T1000 (cell line): ENCODE results near the gene DAPP1.
A peak's percentile ranks its signal among the peaks of the same experiment; 100 is the strongest.

Experiments
- DNase-seq: peaks from one replicate; lab custom pipeline; 2025; ENCODE audit warnings: mixed read lengths; lab: John Stamatoyannopoulos, UW

The DAPP1 gene

GRCh38 chr4:99855678-99856077 lies 39.1 kb downstream of the DAPP1 start:
- no peak for DNase-seq

- DNase-seq: no peak
Measured at GRCh38 chr4:99856166-99856565, 39.5 kb downstream of the DAPP1 start.

- DNase-seq: no peak
Measured at GRCh38 chr4:99857307-99857706, 40.7 kb downstream of the DAPP1 start.

- DNase-seq: no peak
Measured at GRCh38 chr4:99859618-99860017, 43.0 kb downstream of the DAPP1 start.

- no peak for DNase-seq
Measured at GRCh38 chr4:99860521-99860920, 43.9 kb downstream of the DAPP1 start.

GRCh38 chr4:99861120-99861905 lies 44.7 kb downstream of the DAPP1 start:
- no peak for DNase-seq

GRCh38 chr4:99863804-99864203 lies 47.2 kb downstream of the DAPP1 start:
- no peak for DNase-seq

GRCh38 chr4:99868126-99868596 lies 51.5 kb downstream of the DAPP1 start:
- no peak for DNase-seq

- DNase-seq: no peak
Measured at GRCh38 chr4:99872570-99872969, 55.9 kb downstream of the DAPP1 start.

GRCh38 chr4:99875071-99875470 lies 58.4 kb downstream of the DAPP1 start:
- no peak for DNase-seq

GRCh38 chr4:99876946-99877345 lies 60.3 kb downstream of the DAPP1 start:
- DNase-seq: no peak

GRCh38 chr4:99878604-99879003 lies 62.0 kb downstream of the DAPP1 start:
- DNase-seq: no peak

- DNase-seq: no peak
Measured at GRCh38 chr4:99879458-99879857, 62.8 kb downstream of the DAPP1 start.

GRCh38 chr4:99885063-99885664 lies 68.5 kb downstream of the DAPP1 start:
- DNase-seq: no peak

GRCh38 chr4:99885687-99886086 lies 69.1 kb downstream of the DAPP1 start:
- DNase-seq: no peak

GRCh38 chr4:99886146-99886545 lies 69.5 kb downstream of the DAPP1 start:
- DNase-seq: no peak

- DNase-seq: no peak
Measured at GRCh38 chr4:99887837-99888236, 71.2 kb downstream of the DAPP1 start.

- no peak for DNase-seq
Measured at GRCh38 chr4:99891351-99891750, 74.7 kb downstream of the DAPP1 start.

- DNase-seq: no peak
Measured at GRCh38 chr4:99893029-99893428, 76.4 kb downstream of the DAPP1 start.

- DNase-seq: no peak
Measured at GRCh38 chr4:99893839-99894160, 77.2 kb downstream of the DAPP1 start.

GRCh38 chr4:99894161-99894997 lies 77.8 kb downstream of the DAPP1 start, which contains the start of gene LAMTOR3:
Gene LAMTOR3, minus strand, starts transcription at chr4:99894427. Its CDS starts 464 bp downstream, at chr4:99893963.
- DNase-seq: peak; percentile 66

- DNase-seq: no peak
Measured at GRCh38 chr4:99894998-99895397, 78.4 kb downstream of the DAPP1 start.

GRCh38 chr4:99915449-99915848 lies 98.8 kb downstream of the DAPP1 start:
- no peak for DNase-seq
